GM18870 (cell line): Measurements from ENCODE around the gene ADGRG6.
"Not testable (repeated sequence)": the region's sequence is repeated elsewhere in the genome, so short reads cannot be mapped to it uniquely, and the experiment has no call there.

Source experiments
- ATAC-seq: cut with Tn5 transposase; IDR thresholded peaks from one replicate; pipeline ENCODE4 v1.9.1; 2021; ENCODE audit warnings: moderate library complexity; ENCODE audit not compliant: unreplicated experiment

Gene ADGRG6

DNA sequence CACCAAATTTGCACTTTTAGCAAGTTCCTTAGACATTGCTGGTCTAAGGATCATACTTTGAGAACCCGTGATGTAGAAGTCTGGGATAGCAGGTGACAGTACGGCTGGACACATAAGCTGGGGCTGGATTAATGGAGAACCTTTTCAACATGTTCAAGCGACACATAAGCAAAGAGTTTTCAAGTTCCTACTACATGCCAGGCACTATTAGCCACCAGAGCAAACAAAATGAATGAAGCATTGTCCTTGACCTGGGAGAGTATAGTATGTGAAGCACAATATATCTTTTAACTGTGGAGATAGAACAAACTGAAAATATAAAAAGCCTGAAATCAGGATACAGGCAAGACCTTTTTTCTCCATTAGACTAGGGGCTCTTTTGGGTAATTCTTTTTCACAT, 102.9 kb downstream of the ADGRG6 start:
- ATAC-seq = no peak

DNA sequence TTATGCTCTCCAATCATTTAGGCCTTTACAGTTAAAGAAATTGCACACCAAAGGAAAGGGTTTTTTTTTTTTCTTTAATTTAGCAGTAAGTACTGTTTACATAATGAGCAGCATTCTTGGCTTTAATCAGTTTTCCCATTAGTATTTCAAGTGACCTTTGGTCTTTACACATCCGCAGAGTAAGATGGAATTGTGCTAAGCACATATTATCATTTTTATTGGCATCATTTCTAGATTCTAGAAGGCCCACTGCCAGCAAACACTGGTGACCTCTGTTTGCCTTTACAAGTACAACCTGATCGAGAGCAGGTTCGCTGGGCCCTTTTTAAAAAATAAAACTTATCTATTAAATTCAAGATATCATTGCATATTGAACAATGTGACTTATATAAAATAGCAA, 104.3 kb downstream of the ADGRG6 start:
- ATAC-seq = no peak

DNA sequence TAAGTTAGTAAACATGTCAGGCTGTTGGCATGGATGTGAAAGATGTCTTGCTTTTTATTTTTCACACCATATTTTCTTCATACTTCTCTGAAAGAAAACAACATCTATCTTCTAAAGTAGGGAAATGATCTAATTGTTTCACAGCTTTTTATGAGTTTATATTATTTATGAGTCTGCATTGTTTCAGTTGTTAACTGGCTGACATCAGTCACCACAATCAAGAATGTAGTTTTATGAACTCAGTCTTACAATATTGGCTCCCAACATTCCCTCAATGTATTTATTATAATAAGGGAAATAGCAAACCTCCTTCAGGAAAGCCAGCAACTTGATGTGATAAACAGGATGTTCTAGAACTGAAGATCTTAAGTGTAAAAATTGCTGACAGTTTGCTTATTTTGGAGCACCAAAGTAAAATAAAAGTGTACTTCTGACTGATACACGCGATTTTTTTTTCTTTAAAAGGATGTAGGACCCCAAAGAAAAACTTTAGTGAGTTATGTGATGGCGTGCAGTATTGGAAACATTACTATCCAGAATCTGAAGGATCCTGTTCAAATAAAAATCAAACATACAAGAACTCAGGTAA, 106.0 kb downstream of the ADGRG6 start:
- no peak for ATAC-seq

DNA sequence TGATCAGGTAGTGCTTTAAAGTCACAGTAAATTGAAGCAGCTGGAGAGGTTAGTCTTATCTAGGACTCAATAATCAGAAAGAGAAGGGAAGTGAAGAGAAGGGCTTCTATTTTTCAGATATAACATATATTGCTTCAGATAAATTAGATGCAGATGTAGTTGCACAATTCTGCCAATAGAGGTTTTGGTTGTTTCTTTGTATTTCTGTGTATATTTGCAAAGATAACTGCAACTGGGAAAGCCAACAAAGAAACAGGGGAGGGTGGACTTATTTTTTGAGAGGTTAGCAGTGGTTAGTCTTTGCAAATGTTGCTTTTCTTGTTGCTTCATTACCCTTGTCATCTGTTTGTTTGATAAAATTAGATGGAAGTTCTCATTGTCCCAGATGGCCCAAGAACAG, 106.6 kb downstream of the ADGRG6 start:
- no peak for ATAC-seq

DNA sequence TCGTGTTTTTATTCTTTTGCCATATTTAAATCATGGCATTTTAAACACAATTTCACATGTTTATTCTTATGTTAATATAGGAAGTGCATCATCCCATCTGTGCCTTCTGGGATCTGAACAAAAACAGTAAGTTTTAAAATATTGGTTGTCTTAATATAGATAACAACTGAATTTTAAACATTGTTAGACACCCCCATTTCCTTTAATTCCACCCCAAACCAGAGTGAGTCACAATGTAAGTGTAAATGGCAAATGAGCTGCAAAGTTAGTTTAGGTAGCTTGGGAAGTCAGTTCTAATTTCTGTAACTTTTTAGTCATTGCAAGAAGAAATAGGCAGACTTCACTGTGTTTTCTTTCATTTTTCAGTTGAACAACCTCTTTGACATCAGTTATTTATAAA, 108.0 kb downstream of the ADGRG6 start:
- ATAC-seq = no peak

DNA sequence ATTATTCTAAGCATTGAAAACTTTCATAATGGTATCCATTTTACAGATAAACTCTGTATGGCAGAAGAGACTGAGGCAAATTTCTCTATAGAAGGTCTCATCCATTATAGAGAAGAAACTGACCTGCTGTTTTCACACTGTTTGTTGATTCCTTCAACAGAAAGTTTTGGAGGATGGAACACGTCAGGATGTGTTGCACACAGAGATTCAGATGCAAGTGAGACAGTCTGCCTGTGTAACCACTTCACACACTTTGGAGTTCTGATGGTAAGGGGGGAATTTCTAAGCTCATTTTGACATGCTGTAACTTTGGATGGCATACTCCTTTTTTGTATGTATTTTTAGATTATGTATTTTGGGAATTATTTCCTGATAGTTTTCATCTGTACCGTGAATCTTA, 109.3 kb downstream of the ADGRG6 start:
- ATAC-seq = no peak

DNA sequence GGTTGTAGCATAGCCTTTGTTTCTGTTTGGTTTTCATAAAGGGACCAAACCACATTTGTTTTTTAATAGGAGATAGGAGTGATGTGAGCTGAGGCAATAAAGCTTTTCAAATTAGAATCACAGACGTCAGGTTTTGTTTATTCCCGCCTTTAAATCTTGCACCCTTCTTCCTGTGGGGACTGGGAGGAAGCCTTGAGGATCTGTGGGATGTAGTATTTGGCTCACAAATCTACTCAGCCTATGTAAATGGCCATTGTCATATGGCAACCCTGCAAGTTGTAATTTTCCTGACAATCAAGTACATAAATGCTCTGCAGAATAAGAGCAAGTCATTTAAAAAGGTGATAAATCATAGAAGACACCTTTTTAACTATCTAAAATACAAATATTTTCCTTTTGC, 110.4 kb downstream of the ADGRG6 start:
- ATAC-seq = no peak

DNA sequence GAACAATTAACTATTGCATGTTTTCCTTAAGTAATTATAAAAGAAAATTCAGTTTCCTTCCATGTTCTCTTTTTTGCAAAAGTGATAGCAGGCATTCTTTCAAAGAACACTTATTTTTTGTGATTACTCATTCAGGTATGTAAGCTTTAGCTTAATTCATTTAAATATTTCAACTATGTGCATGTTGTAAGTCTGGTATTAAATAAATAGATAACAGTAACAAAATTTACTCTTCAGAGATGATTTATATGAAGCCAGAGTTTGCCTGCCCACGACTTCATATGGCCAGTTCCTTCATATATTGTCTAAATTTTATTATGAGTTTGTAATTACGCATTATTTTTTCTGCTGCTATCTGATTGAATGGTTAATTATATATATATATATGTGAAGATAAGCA, 110.9 kb downstream of the ADGRG6 start:
- ATAC-seq = no peak

DNA sequence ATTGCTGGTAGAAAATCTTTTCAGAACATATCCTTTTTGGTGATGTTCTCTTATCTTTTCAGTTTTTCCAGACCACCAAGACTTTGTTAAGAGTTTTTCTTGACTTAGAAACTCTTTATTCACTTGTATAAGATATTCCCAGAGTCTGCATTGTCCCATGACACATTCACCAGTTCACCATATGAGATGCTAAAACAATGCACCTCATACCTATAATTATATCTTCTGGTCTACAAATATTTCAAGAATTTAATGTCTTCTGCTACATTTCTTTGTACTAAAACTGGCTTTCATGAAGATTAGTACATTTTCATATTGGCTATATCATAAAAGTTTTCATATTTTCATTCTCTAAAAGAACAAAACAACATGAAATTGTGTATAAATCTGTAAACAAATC, 111.3 kb downstream of the ADGRG6 start:
- ATAC-seq = no peak

DNA sequence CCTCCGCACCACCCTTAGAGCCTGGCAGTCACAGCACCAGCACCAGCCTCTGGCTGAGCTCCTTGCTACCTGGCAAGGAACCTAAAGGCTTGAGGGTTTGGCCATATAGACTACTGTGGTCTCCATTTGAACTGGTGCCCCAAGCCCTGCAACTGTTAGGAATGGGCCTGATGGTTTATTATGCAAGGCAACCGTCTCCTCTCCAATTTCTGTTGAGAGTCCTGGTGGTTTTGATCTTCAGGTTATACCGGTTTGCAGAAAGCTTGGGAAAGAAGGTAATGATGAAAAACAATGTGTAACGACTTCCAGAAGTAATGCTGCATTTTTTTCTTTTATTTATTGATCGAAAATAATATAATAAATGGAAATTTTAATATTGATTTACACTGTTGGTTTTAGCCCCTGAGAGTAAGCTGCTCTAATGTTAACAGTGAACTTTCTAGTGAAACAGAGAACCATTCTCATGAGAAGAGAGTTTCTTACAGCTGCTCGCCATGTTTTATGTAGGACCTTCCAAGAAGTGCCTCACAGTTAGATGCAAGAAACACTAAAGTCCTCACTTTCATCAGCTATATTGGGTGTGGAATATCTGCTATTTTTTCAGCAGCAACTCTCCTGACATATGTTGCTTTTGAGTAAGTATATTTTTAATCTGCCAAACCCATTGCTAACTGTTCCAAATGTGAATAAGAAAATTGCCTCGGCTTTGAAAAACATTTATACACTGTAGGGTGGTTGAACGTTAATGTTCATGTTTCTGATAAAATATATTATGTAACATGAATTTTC, 112.8 kb downstream of the ADGRG6 start:
- no peak for ATAC-seq

DNA sequence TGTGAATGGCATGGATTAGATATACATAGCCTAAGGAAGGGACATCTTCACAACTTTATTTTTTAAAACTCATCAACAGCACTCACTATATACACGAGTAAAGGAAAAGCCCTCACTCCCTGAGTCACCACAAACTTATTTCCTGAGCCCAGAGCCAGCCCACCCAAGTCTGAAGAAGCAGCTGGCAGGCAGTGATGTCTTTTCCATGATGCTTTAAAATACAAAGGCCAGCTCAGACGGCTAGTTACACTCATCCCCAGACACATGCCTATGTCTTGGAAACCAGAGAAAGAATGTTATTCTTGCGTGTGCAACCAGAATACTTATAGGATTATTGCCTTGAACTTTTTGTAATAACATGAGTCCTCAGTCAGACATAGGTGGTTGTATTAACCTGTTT, 114.4 kb downstream of the ADGRG6 start:
- ATAC-seq = no peak

DNA sequence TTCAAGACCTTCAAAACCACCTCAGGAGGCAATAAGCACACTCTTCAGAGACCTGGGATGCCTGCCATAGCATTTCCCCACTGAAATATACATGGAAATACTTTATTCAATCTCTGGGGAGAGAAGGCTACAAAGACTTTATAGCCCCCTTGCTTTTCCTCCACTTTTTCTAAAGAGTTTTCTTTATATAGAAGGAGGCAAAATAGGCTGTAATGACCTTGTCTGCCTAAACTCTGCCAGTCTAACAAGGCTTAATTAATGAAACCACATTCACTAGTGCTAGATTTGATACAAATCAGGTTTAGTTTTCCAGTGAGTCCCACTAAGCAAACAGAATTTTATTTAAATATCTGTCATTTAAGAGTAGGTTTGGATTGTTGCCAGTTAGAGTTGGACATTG, 114.9 kb downstream of the ADGRG6 start:
- ATAC-seq = no peak

DNA sequence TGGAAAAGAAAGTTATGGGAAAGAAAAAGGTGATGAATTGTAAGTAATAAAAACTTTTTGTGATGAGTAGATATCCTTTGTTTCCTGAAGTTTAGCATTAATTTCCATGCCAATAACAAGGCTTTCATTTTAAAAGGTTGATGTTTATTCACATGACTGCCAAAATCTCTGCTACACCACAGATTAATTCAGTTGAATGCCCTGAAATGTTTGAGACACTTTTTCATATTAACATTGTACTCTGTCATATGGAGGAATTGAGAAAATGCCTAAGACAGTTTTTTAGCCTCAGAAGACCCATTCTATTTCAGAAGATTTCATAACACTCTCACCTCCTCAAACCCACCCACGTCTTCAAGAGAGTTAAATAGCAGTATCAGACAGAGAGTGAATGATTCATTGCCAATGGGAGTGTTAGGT, 115.5 kb downstream of the ADGRG6 start:
- ATAC-seq = no peak

DNA sequence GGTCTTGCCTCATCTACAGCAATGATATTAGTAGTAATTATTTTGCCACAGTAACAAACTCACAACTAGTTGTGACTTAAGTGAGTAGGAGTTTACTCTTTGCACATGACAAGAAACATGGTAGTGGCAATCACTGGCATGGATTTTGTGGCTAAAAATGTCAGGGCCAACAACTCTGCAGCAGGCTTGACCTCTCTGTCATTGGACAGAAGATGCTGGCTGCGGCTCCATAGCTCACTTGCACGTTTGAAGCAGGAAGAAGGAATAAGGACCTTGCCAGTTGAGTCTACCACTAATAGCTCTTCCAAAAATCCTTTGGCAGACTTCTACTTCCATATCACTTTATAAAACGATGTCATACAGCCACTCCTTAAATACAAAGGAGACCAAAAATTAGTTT, 117.3 kb downstream of the ADGRG6 start:
- ATAC-seq = no peak

DNA sequence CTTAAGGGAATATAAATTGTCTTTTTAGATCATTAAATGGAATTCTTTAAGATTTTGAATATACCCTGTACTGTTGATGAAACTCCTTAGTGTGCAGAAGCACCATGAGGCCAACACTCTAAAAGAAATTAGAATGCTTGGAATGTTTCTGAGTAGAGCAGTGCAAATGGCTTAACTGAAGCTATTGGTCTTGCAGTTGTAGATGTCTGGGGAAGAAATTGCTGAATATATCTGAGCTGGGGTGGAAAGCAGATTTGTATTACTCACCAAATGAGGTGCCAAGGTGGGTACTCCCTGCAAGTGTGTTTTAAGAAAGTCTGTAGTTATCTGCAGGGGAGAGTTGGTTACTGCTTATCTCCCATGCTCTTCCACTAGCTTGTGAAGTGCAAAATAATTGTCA, 119.0 kb downstream of the ADGRG6 start:
- ATAC-seq = no peak

DNA sequence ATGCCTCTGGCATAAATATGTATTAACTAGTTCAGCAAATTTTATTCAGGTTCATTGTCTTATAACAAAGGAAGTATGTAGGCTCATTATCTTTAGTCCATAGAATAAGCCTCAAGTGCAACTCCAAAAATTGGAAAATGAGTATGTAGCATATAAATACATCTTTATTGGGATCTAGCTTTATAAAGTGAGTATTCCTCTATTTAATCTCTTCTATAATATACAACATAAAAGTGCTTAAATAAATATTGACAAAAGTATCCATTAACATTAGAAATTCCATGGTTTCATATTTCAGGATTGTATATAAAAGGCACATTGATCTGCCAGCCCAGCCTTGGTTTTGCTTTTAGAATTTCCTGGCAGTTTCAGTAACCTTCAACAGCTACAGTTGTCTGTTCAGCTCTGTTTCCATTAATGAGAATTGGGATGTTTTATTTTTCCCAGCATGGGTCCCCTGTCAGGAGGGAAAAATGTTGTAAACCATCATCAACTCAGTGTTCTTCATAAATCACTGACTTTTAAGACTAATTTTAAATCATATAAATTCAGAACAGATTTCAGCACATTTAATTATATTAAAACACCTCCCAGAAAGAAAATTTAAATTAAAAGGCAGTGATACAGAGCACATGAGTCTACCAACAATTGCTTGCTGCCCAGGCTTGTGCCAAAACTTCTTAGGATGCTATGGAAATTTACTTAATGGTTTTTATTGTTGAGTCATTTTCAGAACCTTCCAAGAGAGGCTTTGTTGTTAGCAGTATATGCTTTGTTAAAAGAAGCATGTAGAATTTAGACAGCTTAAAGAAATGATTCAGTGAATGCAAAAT, 119.7 kb downstream of the ADGRG6 start:
- ATAC-seq = no peak

DNA sequence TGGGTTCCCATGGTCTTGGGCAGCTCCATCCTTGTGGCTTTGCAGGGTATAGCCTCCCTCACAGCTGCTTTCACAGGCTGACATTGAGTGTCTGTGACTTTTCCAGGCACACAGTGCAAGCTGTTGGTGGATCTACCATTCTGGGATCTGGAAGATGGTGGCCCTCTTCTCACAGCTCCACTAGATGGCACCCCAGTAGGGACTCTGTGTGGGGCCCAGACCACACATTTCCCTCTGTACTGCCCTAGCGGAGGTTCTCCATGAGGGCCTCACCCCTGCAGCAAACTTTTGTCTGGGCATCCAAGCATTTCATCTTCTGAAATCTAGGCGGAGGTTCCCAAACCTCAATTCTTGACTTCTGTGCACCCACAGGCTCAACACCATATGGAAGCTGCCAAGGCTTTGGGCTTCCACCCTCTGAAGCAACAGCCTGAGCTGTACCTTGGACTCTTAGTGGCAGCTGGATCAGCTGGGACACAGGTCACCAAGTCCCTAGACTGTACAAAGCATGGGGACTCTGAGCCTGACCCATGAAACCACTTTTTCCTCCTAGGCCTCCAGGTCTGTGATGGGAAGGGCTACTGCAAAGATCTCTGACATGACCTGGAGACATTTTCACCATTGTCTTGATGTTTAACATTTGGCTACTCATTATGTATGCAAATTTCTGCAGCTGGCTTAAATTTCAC, 124.8 kb downstream of the ADGRG6 start:
- ATAC-seq = not testable (repeated sequence)

DNA sequence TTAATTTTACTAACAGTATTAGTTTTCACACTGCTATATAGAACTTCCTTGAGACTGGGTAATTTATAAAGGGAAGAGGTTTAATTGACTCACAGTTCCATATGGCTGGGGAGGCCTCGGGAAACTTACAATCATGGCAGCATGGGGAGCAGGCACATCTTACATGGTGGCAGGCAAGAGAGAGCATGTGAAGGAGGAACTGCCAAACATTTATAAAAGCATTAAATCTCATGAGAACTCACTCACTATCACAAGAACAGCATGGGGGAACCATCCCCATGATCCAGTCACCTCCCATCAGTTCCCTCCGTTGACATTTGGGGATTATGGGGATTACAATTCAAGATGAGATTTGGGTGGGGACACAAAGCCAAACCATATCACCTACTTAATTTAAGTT, 126.7 kb downstream of the ADGRG6 start:
- not testable (repeated sequence) for ATAC-seq

DNA sequence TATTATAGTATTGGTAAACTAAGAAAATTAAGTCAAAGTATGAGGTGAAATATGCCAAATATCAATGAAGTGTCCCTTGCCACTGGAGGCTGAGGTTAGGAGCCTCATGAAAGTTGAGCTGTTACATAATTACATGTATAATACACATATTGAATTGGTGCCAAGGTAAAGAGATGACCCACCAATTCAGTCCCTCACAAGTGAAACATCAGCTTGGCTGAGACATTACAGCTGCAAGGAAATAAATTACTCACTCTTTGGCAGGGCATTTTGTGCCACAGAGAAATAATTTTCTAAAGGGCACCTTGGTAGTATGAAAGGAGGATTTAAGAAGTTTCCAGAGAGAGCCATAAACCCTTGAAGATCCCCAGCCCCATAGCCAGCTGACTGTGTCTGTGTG, 127.4 kb downstream of the ADGRG6 start:
- ATAC-seq = no peak

DNA sequence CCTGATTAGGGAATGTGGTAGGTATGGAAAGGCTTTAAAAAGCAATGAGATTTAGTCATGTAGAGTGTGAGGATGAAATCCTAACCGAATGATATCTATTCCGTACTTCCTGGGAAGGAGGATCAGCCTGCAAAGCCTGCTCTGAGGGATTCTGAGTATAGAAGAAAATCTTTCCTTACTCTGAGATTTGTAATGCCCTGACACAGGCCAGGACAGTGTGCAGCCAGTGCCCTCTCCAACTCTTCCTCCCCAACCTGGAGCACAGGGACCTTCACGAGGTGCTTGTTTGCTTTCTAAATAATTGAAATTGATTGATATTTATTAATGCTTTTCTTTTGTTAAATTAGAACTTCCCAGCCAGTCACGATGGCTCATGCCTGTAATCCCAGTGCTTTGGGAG, 131.6 kb downstream of the ADGRG6 start:
- no peak for ATAC-seq

DNA sequence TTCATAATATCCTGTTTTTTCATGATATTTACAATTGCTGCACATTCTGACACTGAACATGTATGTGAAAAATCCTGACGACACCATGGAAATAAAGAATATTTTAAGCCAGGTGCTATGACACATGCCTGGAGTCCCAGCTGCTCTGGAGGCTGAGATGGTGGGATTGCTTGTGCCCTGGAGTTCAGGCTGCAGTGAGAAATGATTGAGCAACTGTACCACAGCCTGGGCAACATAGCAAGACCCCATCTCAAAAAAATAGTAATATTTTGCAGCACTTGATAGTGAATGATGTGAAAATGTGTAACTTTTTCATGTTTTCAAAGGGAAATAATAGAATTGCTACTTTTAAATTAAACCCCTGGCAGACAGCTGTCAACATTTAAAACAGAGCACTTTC, 137.1 kb downstream of the ADGRG6 start:
- ATAC-seq = no peak
